ENCODE data around the gene ADIRF. TPM values are rescaled to one million over a fixed set of nuclear protein-coding genes. Genes with fewer than 3 reads are reported as not detected.
"Not testable (repeated sequence)": the region's sequence is repeated elsewhere in the genome, so short reads cannot be mapped to it uniquely, and the experiment has no call there.

Gene ADIRF
- total RNA-seq, 1 experiment from 2014 or later: not detected

GRCh38 chr10:86931872-86932271, 36.4 kb upstream of the ADIRF start:
- intact Hi-C loops (cut with micrococcal nuclease; ENCODE audit: unreplicated experiment): no loop called here
- peaks cover 35% of the 10 kb centered on the region for H3K36me3 ChIP-seq (ENCODE audit: insufficient read depth, low read length, poor library complexity, severe bottlenecking)
- no peak overlapping the region for H3K27ac ChIP-seq (ENCODE audit: low read depth, low read length, poor library complexity, severe bottlenecking)
- DNase-seq (ENCODE audit: low spot score): no peak
- no peak overlapping the region for H3K4me3 ChIP-seq (ENCODE audit: low read depth, low read length, poor library complexity, severe bottlenecking)
- TF ChIP-seq CTCF (conservative IDR thresholded peaks at IDR 0.05; ENCODE audit: low read depth, low read length): no peak
- TF ChIP-seq EZH2 (IDR thresholded peaks at IDR 0.05; ENCODE audit: borderline replicate concordance, low read depth, low read length, poor library complexity, severe bottlenecking): no peak
- H3K27me3 ChIP-seq (replicated peaks; ENCODE audit: insufficient read depth, low read depth, low read length, poor library complexity): no peaks in the 10 kb centered on the region
- CTCF ChIA-PET: no interaction called here
- BruUV-seq (replicated peaks): no TSS peak
- no peaks in the 10 kb centered on the region for H3K9me3 ChIP-seq (ENCODE audit: low read depth, low read length, poor library complexity, severe bottlenecking)
- POLR2A ChIA-PET (ENCODE audit: low non-redundant PET): no interaction called here
- no peaks in the 10 kb centered on the region for H3K4me1 ChIP-seq (ENCODE audit: insufficient read depth, low read length, poor library complexity, severe bottlenecking)

GRCh38 chr10:86932674-86933073, 35.6 kb upstream of the ADIRF start:
- no TSS peak for BruUV-seq (replicated peaks)
- intact Hi-C loops (cut with micrococcal nuclease; ENCODE audit: unreplicated experiment): no loop called here
- H3K36me3 ChIP-seq (ENCODE audit: insufficient read depth, low read length, poor library complexity, severe bottlenecking): peaks cover 27% of the 10 kb centered on the region
- POLR2A ChIA-PET (ENCODE audit: low non-redundant PET): no interaction called here
- DNase-seq (ENCODE audit: low spot score): no peak
- CTCF ChIA-PET: no interaction called here
- H3K4me3 ChIP-seq (ENCODE audit: low read depth, low read length, poor library complexity, severe bottlenecking): no peak overlapping the region
- no peak overlapping the region for H3K27ac ChIP-seq (ENCODE audit: low read depth, low read length, poor library complexity, severe bottlenecking)
- no peaks in the 10 kb centered on the region for H3K4me1 ChIP-seq (ENCODE audit: insufficient read depth, low read length, poor library complexity, severe bottlenecking)
- no peaks in the 10 kb centered on the region for H3K27me3 ChIP-seq (replicated peaks; ENCODE audit: insufficient read depth, low read depth, low read length, poor library complexity)
- no peaks in the 10 kb centered on the region for H3K9me3 ChIP-seq (ENCODE audit: low read depth, low read length, poor library complexity, severe bottlenecking)
- TF ChIP-seq EZH2 (IDR thresholded peaks at IDR 0.05; ENCODE audit: borderline replicate concordance, low read depth, low read length, poor library complexity, severe bottlenecking): no peak
- TF ChIP-seq CTCF (conservative IDR thresholded peaks at IDR 0.05; ENCODE audit: low read depth, low read length): no peak

- peak overlapping the region; percentile 7 for H3K27ac ChIP-seq (ENCODE audit: low read depth, low read length, poor library complexity, severe bottlenecking)
- H3K9me3 ChIP-seq (ENCODE audit: low read depth, low read length, poor library complexity, severe bottlenecking); H3K4me1 ChIP-seq (ENCODE audit: insufficient read depth, low read length, poor library complexity, severe bottlenecking); DNase-seq (ENCODE audit: low spot score); H3K4me3 ChIP-seq (ENCODE audit: low read depth, low read length, poor library complexity, severe bottlenecking); intact Hi-C loops (cut with micrococcal nuclease; ENCODE audit: unreplicated experiment); H3K27me3 ChIP-seq (replicated peaks; ENCODE audit: insufficient read depth, low read depth, low read length, poor library complexity); CTCF ChIA-PET; POLR2A ChIA-PET (ENCODE audit: low non-redundant PET); BruUV-seq (replicated peaks): not testable (repeated sequence)
- peaks cover 18% of the 10 kb centered on the region for H3K36me3 ChIP-seq (ENCODE audit: insufficient read depth, low read length, poor library complexity, severe bottlenecking)
Measured at GRCh38 chr10:86934162-86934711, 34.0 kb upstream of the ADIRF start.

All from A673 (cell line).